GM21576 (cell line): ENCODE data around the gene DYNLRB2.
A peak's percentile ranks its signal among the peaks of the same experiment; 100 is the strongest.

ENCODE experiments used
- ATAC-seq: cut with Tn5 transposase; IDR thresholded peaks from one replicate; pipeline ENCODE4 v1.9.1; 2021; ENCODE audit warnings: mild to moderate bottlenecking, moderate library complexity; ENCODE audit not compliant: unreplicated experiment

Gene DYNLRB2

GRCh38 chr16:80540516-80541305 lies at the start of gene DYNLRB2:
TSS of gene DYNLRB2 (plus strand) at chr16:80540993. CDS start at chr16:80541077, 84 bp downstream.
- ATAC-seq, result peak; percentile 90

- no peak for ATAC-seq
Measured at GRCh38 chr16:80500116-80500859, 40.5 kb upstream of the DYNLRB2 start.

GRCh38 chr16:80500961-80501525 lies 39.8 kb upstream of the DYNLRB2 start:
- ATAC-seq, result no peak

- no peak for ATAC-seq
Measured at GRCh38 chr16:80503107-80503506, 37.7 kb upstream of the DYNLRB2 start.

- no peak for ATAC-seq
Measured at GRCh38 chr16:80507538-80507937, 33.3 kb upstream of the DYNLRB2 start.

GRCh38 chr16:80509872-80510271 lies 30.9 kb upstream of the DYNLRB2 start:
- ATAC-seq, result no peak

- no peak for ATAC-seq
Measured at GRCh38 chr16:80511824-80512592, 28.8 kb upstream of the DYNLRB2 start.

- ATAC-seq, result no peak
Measured at GRCh38 chr16:80512593-80512853, 28.3 kb upstream of the DYNLRB2 start.

- ATAC-seq, result no peak
Measured at GRCh38 chr16:80515374-80515773, 25.4 kb upstream of the DYNLRB2 start.

GRCh38 chr16:80517846-80518245 lies 22.9 kb upstream of the DYNLRB2 start:
- no peak for ATAC-seq

- no peak for ATAC-seq
Measured at GRCh38 chr16:80518436-80518835, 22.4 kb upstream of the DYNLRB2 start.

- ATAC-seq, result no peak
Measured at GRCh38 chr16:80519189-80519588, 21.6 kb upstream of the DYNLRB2 start.

GRCh38 chr16:80525420-80525819 lies 15.4 kb upstream of the DYNLRB2 start:
- ATAC-seq, result no peak

- peak; percentile 73 for ATAC-seq
Measured at GRCh38 chr16:80526418-80527061, 14.3 kb upstream of the DYNLRB2 start.

GRCh38 chr16:80527297-80527696 lies 13.5 kb upstream of the DYNLRB2 start:
- ATAC-seq, result peak; percentile 55

GRCh38 chr16:80530479-80530878 lies 10.3 kb upstream of the DYNLRB2 start:
- ATAC-seq, result no peak

GRCh38 chr16:80536238-80536637 lies 4.6 kb upstream of the DYNLRB2 start:
- no peak for ATAC-seq

GRCh38 chr16:80541306-80541694 lies 507 bp downstream of the DYNLRB2 start:
- ATAC-seq, result no peak

- ATAC-seq, result no peak
Measured at GRCh38 chr16:80543162-80543561, 2.4 kb downstream of the DYNLRB2 start.

GRCh38 chr16:80544326-80544725 lies 3.5 kb downstream of the DYNLRB2 start:
- ATAC-seq, result no peak

- ATAC-seq, result no peak
Measured at GRCh38 chr16:80546249-80546648, 5.5 kb downstream of the DYNLRB2 start.
